Omental fat pad (tissue), 4 donors: ENCODE measurements around the gene DEK. TPM values are rescaled to one million over a fixed set of nuclear protein-coding genes. Genes with fewer than 3 reads are reported as not detected.
"Not testable (repeated sequence)": the region's sequence is repeated elsewhere in the genome, so short reads cannot be mapped to it uniquely, and the experiment has no call there.

Experiments
- ATAC-seq: fragments of 150-250 bp; one replicate; pipeline ENCODE4 v1.9.1; 2016; ENCODE audit warnings: mild to moderate bottlenecking, moderate library complexity; ENCODE audit not compliant: low FRiP score
- DNase-seq: peaks from one replicate; pipeline ENCODE4 v3.0.0-alpha.2; 2019; ENCODE audit warnings: low spot score
- total RNA-seq, 4 donors: library from RNA; depleted of rRNA; stranded (reverse); fragments of >200 nt; gene quantifications; one replicate each; pipeline ENCODE4 v1.1.0, GENCODE V29; 2016
- TF ChIP-seq, protein P1 (sequence below), 3 donors: fragments of 450-650 bp; IDR thresholded peaks; one replicate each; pipeline ENCODE4 v1.5.1; 2016 to 2017; ENCODE audit warnings: antibody characterized with exemption in 3 of 3, mild to moderate bottlenecking in 3 of 3, moderate library complexity in 2 of 3

DEK gene
- total RNA-seq, 4 donors from 2014 or later: 68.1 to 106 (median 91.6) TPM

GRCh38 chr6:18212231-18212630 lies 52.1 kb downstream of the DEK start:
- TF ChIP-seq, protein P1, sequence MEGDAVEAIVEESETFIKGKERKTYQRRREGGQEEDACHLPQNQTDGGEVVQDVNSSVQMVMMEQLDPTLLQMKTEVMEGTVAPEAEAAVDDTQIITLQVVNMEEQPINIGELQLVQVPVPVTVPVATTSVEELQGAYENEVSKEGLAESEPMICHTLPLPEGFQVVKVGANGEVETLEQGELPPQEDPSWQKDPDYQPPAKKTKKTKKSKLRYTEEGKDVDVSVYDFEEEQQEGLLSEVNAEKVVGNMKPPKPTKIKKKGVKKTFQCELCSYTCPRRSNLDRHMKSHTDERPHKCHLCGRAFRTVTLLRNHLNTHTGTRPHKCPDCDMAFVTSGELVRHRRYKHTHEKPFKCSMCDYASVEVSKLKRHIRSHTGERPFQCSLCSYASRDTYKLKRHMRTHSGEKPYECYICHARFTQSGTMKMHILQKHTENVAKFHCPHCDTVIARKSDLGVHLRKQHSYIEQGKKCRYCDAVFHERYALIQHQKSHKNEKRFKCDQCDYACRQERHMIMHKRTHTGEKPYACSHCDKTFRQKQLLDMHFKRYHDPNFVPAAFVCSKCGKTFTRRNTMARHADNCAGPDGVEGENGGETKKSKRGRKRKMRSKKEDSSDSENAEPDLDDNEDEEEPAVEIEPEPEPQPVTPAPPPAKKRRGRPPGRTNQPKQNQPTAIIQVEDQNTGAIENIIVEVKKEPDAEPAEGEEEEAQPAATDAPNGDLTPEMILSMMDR (IDR thresholded peaks at IDR 0.05): no peak
- no peak for DNase-seq
- ATAC-seq: no peak

GRCh38 chr6:18211338-18211737 lies 53.0 kb downstream of the DEK start:
- TF ChIP-seq, protein P1 (IDR thresholded peaks at IDR 0.05): no peak
- ATAC-seq (no peak), DNase-seq (no peak)

DNA sequence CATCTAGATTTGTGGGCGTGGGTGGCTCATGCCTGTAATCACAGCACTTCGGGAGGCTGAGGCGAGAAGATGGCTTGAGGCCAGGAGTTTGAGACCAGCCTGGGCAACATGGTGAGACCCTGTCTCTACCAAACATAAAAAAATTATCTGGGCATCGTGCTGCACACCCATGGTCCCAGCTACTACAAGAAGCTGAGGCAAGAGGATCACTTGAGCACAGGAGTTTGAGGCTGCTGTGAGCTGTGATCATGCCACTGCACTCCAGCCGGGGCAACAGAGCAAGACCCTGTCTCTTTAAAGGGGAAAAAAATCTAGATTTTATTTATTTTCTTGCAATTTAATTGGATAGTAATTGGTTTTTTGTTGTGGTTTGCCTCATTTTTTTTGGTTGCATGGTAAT lies 53.6 kb downstream of the DEK start:
- no peak for ATAC-seq
- TF ChIP-seq, protein P1 (IDR thresholded peaks at IDR 0.05): no peak
- no peak for DNase-seq

GRCh38 chr6:18209539-18210197 lies 54.7 kb downstream of the DEK start:
- TF ChIP-seq, protein P1 (IDR thresholded peaks at IDR 0.05): no peak
- DNase-seq (no peak), ATAC-seq (no peak)

DNA sequence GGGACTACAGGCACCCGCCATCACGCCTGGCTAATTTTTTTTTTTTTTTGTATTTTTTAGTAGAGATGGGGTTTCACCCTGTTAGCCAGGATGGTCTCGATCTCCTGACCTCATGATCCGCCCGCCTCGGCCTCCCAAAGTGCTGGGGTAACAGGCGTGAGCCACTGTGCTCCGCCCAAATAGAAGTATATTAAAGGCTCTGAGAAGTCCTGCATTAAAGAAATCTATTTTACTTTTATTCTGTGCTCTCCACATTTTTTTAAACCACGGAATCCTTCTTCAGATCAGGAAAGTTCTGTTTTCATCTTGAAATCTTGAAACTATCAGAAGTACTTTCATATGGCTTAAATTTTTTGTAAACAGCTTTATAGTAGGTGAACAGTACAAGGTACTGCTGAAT lies 55.6 kb downstream of the DEK start:
- not testable (repeated sequence) for DNase-seq, ATAC-seq

- TF ChIP-seq, protein P1 (IDR thresholded peaks at IDR 0.05): no peak
- DNase-seq: no peak
These were observed 56.4 kb downstream of the DEK start for GRCh38 chr6:18207949-18208348.

DNA sequence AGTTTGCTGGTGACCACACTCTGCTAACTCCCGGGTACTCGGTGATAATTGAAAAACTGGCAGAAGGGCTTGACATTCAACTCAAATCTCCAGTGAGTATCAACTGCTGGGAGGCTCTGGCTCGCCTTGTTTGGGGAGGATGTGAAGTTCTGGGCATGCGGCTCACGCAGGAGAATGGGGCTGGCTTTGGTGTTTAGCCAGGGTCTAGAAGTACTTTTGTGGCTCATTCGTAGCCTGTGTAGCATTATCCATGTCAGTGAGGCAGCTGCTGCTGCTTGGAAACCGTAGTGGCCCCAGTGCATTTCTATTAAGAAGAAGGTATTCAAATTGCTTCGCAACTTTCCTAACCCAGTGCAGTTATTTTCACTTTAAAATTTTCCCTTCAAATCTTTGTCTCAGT lies 56.9 kb downstream of the DEK start:
- ATAC-seq: no peak
- no peak for DNase-seq
- TF ChIP-seq, protein P1 (IDR thresholded peaks at IDR 0.05): no peak

More at GRCh38 chr6:18207949-18208348, 56.4 kb downstream of the DEK start:
- no peak for ATAC-seq
